Measurements from ENCODE around the gene CDCP1. TPM values are rescaled to one million over a fixed set of nuclear protein-coding genes. Genes with fewer than 3 reads are reported as not detected.

CDCP1 gene
- total RNA-seq, 2 experiments from 2014 or later, result 1.7 to 1.8 TPM

DNA sequence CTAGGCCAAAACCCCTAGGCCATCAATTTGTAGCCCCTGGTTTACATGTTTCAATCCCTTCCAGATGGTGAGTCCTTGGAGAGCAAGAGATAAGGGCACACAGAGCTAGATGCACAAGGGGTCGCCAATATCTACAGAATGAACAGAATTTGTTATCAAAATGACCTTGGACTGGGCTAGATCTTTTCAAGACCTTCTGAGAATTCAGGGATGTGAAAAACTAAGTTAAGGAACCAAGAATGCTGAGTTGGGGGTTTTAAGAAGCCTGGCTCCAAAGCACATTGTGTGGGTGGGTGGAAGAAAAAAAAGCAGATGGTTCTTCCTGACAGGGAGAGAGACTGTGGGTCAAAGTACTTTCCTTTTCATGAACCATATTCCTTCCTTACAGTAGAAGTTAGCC, 10.2 kb downstream of the CDCP1 start:
- ATAC-seq (ENCODE audit: poor library complexity) (no peak), DNase-seq (no peak)
- Histone ChIP-seq H3K27ac (ENCODE audit: low read depth in 1 of 2, low read length in 2 of 2) (no peak overlapping the region), H3K9me3 (ENCODE audit: control insufficient read depth in 1 of 2, insufficient read depth in 1 of 2, low read length in 2 of 2) (no peaks in the 10 kb centered on the region), H3K4me1 (ENCODE audit: insufficient read depth, low read length) (no peaks in the 10 kb centered on the region), H3K4me3 (ENCODE audit: low read length) (no peak overlapping the region), H3K36me3 (ENCODE audit: insufficient read depth, low read length) (no peaks in the 10 kb centered on the region), H3K27me3 (ENCODE audit: control insufficient read depth in 1 of 2, insufficient read depth in 2 of 2, low read length in 2 of 2) (no peaks in the 10 kb centered on the region)
- TF ChIP-seq, protein P1, sequence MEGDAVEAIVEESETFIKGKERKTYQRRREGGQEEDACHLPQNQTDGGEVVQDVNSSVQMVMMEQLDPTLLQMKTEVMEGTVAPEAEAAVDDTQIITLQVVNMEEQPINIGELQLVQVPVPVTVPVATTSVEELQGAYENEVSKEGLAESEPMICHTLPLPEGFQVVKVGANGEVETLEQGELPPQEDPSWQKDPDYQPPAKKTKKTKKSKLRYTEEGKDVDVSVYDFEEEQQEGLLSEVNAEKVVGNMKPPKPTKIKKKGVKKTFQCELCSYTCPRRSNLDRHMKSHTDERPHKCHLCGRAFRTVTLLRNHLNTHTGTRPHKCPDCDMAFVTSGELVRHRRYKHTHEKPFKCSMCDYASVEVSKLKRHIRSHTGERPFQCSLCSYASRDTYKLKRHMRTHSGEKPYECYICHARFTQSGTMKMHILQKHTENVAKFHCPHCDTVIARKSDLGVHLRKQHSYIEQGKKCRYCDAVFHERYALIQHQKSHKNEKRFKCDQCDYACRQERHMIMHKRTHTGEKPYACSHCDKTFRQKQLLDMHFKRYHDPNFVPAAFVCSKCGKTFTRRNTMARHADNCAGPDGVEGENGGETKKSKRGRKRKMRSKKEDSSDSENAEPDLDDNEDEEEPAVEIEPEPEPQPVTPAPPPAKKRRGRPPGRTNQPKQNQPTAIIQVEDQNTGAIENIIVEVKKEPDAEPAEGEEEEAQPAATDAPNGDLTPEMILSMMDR (IDR thresholded peaks at IDR 0.05), result no peak
- intact Hi-C loops (cut with DNase I, micrococcal nuclease), result no loop called here
- CTCF ChIA-PET, result no interaction called here
- no peak overlapping the region for H3K4me3 Mint-ChIP-seq
- H3K9me3 Mint-ChIP-seq, result no peaks in the 10 kb centered on the region
- H3K4me1 Mint-ChIP-seq (ENCODE audit: low read depth), result peaks cover 24% of the 10 kb centered on the region
- H3K36me3 Mint-ChIP-seq (ENCODE audit: low read depth), result no peaks in the 10 kb centered on the region
- no peak overlapping the region for H3K27ac Mint-ChIP-seq
- peaks cover 7% of the 10 kb centered on the region for H3K27me3 Mint-ChIP-seq
- POLR2A ChIA-PET, result interaction anchor here (1.5 kb wide), 1 partner anchor 9 kb away, joined by 5 read pairs; no protein-coding TSS in a partner anchor

DNA sequence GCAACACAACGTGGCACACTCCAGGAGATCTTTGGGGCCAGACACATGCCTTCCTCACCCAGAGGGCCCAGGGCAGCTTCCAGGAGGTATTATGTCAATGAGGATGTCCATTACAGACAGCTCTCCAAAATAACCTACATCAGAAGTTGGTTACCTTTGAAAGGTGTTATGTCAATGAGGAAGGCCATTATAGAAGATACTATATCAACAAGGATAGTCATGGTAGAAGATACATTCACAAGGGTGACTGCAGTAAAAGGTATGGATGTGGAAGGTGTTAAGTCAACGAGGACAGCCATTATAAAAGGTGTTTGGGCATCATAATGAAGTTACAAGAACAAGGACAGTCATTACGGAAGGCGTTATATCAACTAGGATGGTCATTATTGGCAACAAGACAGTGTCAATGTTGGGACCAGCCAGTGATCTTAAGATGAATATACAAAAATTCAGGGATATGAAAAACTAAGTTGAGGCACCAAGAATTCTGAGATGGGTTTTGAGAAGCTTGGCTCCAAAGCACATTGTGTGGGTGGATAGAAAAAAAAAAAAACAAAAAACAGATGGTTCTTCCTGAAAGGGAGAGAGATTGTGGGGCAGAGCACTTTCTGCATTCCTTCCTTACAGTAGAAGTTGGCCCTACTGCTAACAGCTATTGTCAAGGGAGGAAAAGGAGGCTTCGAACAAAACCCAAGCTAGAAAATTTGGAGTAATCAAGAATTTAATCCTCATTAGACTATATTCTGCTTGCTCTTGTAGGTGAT, 11.2 kb downstream of the CDCP1 start:
- Mint-ChIP-seq H3K36me3 (ENCODE audit: low read depth) (no peaks in the 10 kb centered on the region), H3K4me1 (ENCODE audit: low read depth) (peaks cover 16% of the 10 kb centered on the region), H3K4me3 (no peak overlapping the region), H3K27ac (no peak overlapping the region), H3K9me3 (no peaks in the 10 kb centered on the region), H3K27me3 (no peaks in the 10 kb centered on the region)
- Histone ChIP-seq H3K4me3 (ENCODE audit: low read length) (no peak overlapping the region), H3K9me3 (ENCODE audit: control insufficient read depth in 1 of 2, insufficient read depth in 1 of 2, low read length in 2 of 2) (no peaks in the 10 kb centered on the region), H3K4me1 (ENCODE audit: insufficient read depth, low read length) (no peaks in the 10 kb centered on the region), H3K27ac (ENCODE audit: low read depth in 1 of 2, low read length in 2 of 2) (no peak overlapping the region), H3K27me3 (ENCODE audit: control insufficient read depth in 1 of 2, insufficient read depth in 2 of 2, low read length in 2 of 2) (no peaks in the 10 kb centered on the region), H3K36me3 (ENCODE audit: insufficient read depth, low read length) (no peaks in the 10 kb centered on the region)
- ATAC-seq (ENCODE audit: poor library complexity) (no peak), DNase-seq (no peak)
- POLR2A ChIA-PET, result interaction anchor here (1.5 kb wide), 1 partner anchor 10 kb away, joined by 5 read pairs; no protein-coding TSS in a partner anchor
- TF ChIP-seq, protein P1 (IDR thresholded peaks at IDR 0.05), result no peak
- intact Hi-C loops (cut with DNase I, micrococcal nuclease), result no loop called here
- CTCF ChIA-PET, result no interaction called here

DNA sequence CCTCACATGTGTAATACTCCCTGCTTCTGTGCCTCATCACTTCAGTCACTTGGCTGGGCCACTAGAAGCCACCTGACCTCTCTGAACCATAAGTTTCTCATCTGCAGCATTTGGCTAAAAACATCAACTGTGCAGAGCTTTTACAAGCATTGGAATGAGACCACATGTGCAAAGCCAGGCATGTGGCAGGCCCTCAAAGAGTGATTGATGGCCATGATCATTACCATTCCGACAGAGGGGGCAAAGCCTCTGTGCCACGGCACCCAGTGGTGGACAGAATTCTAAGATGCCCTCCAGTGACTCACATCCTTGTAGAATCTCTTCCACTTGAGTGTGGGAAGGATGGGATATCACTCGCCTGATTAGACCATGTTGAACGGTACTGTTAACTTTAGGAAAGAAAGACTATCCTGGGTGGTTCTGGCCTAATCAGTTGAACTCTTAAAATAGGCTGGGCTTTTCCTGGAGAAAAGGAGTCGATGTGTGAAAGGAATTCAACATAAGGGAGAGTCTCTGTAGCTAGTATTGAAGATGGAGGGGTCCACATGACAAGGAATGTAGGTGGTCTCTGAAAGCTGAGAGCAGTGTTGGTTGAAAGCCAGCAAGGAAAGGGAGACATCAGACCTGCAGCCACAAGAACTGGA, 13.5 kb downstream of the CDCP1 start:
- H3K27ac ChIP-seq (ENCODE audit: low read depth in 1 of 2, low read length in 2 of 2), result no peak overlapping the region
- Mint-ChIP-seq H3K27me3 (no peaks in the 10 kb centered on the region), H3K4me1 (ENCODE audit: low read depth) (peaks cover 22% of the 10 kb centered on the region), H3K9me3 (no peaks in the 10 kb centered on the region), H3K4me3 (no peak overlapping the region), H3K27ac (no peak overlapping the region), H3K36me3 (ENCODE audit: low read depth) (no peaks in the 10 kb centered on the region)
- intact Hi-C loops (cut with DNase I, micrococcal nuclease), result no loop called here
- no peaks in the 10 kb centered on the region for H3K36me3 ChIP-seq (ENCODE audit: insufficient read depth, low read length)
- DNase-seq (no peak), ATAC-seq (ENCODE audit: poor library complexity) (no peak)
- no peaks in the 10 kb centered on the region for H3K27me3 ChIP-seq (ENCODE audit: control insufficient read depth in 1 of 2, insufficient read depth in 2 of 2, low read length in 2 of 2)
- H3K4me3 ChIP-seq (ENCODE audit: low read length), result no peak overlapping the region
- H3K9me3 ChIP-seq (ENCODE audit: control insufficient read depth in 1 of 2, insufficient read depth in 1 of 2, low read length in 2 of 2), result no peaks in the 10 kb centered on the region
- TF ChIP-seq, protein P1 (IDR thresholded peaks at IDR 0.05), result no peak
- CTCF ChIA-PET, result no interaction called here
- POLR2A ChIA-PET, result no interaction called here
- no peaks in the 10 kb centered on the region for H3K4me1 ChIP-seq (ENCODE audit: insufficient read depth, low read length)
